HG03378 (cell line): Measurements from ENCODE around the gene VWA1.
"Not testable (repeated sequence)": the region's sequence is repeated elsewhere in the genome, so short reads cannot be mapped to it uniquely, and the experiment has no call there.

Source experiments
- ATAC-seq: cut with Tn5 transposase; IDR thresholded peaks from one replicate; pipeline ENCODE4 v1.9.1; 2021; ENCODE audit warnings: mild to moderate bottlenecking, moderate library complexity; ENCODE audit not compliant: unreplicated experiment

The VWA1 gene

DNA sequence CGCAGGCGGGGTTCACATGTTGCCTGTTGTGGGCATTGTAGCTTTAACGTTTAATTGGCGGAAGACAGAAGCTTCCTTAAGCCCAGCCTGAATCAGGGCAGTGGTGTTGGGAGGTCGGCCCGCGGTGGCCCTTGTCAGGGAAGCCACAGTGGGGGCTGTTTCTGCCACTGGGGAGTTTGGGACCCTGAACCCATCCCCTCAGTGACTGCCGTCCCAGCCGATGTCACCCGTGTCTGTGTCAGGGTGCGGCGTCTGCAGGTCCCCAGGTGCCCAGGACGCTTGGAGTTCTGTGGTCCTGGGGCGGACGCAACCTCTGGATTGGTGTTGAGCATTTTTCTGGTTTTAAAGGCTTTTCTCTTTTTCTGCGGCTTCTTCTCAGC, 45.0 kb downstream of the VWA1 start:
- not testable (repeated sequence) for ATAC-seq

DNA sequence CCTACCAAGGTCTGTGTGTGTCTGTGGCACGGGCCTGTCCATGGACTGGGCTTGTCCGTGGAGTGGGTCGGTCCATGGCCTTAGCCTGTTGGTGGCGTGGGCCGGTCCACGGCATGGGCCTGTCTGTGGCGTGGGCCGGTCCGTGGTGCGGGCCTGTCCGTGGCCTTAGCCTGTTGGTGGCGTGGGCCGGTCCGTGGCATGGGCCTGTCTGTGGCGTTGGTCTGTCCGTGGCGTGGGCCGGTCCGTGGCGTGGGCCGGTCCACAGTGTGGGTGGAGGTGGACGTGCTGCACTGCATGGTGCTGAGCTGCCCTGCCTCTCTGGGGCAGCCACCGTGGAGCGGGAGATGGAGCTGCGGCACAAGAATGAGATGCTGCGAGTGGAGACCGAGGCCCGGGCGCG, 46.3 kb downstream of the VWA1 start:
- ATAC-seq, result not testable (repeated sequence)

GRCh38 chr1:1482856-1483255, 47.4 kb downstream of the VWA1 start:
- ATAC-seq, result no peak

DNA sequence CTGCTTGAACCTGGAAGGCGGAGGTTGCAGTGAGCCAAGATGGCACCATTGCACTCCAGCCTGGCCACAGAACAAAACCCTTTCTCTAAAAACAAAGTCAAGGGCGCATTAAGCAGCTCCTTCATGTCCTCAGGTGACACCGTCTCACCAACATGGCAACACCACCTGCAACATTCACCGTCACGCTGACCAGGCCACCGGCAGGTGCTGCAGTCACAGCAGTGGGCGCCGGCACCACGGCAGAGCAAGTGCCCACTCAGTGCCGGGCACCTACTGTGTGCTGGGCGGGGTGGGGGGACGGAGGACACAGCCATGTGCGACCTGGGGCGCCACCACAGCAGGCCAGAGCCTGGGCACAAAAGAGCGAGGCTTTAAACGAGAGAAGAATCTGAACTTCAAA, 48.2 kb downstream of the VWA1 start:
- no peak for ATAC-seq

GRCh38 chr1:1484976-1485750, 49.7 kb downstream of the VWA1 start:
- not testable (repeated sequence) for ATAC-seq

DNA sequence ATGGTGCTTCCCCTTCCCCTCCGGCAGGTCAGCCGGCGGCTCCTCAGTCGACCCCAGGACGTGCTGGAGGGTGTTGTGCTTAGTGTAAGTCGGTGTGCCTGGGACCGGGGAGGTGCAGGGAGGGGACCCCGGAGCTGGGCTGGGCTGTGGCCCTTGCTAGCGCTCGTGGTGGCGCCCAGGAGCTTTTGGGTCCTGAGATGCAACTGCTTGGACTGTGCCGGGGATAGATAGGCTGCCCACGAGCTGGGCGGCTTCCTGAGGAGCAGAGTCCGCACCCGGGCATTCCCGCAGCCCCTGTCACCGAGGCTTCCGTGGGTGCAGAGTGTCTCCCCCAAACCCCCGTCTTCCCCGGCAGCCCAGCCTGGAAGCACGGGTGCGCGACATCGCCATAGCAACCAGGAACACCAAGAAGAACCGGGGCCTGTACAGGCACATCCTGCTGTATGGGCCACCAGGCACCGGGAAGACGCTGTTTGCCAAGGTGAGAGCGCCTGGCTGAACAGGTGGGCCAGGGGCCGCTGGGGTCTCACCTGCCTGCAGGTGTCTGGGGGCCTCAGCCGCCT, 50.3 kb downstream of the VWA1 start:
- ATAC-seq, result not testable (repeated sequence)

DNA sequence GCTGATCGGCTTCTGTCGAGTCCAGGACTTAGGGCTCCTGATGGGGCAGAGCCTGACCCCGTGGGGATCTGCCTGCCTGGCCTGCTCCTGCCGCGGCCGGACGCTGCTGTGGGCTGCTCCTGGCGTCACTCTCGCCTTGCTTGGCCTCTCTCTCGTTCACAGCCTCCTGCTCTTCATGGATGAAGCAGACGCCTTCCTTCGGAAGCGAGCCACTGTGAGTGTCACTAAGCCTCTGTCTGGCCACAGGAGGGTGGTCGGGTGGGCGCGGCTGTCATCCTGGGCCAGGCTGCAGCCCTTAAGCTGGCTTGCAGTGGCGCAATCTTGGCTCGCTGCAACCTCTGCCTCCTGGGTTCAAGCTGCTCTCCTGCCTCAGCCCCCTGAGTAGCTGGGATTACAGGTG, 52.2 kb downstream of the VWA1 start:
- ATAC-seq, result no peak

- ATAC-seq, result no peak
Observed at GRCh38 chr1:1489231-1489630, 53.7 kb downstream of the VWA1 start.

DNA sequence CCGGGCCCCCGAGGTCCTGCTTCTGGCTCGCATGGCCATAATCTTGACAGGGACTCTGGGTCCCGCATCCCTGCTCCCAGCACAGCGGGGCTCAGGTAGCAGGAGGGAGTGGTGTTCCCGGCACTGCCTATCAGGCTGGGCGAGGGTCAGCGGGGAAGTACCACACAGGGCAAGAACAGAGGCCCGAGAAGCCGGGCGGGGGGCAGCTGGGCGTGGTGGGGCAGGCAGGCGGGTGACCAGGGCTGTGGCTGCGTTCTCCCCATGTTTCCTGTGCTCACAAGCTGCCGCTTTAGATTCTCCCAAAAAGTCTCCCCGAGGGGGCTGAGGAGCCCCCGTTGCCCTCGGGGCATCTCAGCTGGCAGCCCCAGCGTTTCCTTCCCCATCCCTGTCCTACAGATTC, 54.4 kb downstream of the VWA1 start:
- ATAC-seq, result no peak

DNA sequence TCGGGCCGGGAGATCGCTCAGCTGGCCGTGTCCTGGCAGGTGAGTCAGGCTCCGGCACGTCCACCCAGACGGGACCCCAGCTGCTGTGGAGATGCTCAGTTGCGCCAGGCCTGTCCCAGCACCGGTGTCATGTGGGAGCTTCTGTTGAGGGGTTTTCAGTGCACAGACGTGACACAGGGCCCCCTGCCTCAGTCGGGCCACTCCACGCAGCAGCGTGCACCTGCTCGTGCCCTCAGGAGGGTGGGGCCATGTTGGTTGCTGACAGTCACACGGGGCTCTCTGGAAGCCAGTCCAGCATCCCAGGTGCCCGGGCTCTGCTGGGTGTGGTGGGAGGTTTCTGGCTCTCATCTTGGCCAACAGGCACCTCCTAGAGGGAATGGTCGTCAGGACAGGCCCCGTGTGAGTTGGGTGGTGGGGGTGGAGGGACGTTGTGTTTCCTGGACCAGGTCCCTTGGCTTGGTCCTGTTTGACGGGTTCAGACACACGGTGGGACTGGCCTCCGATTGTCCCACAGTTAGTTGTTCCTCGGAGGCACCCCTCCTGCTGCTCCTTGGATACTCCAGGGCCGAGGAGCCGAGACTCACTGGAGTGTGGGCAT, 55.2 kb downstream of the VWA1 start:
- ATAC-seq, result no peak

GRCh38 chr1:1491601-1492000, 56.1 kb downstream of the VWA1 start:
- no peak for ATAC-seq
